K562 (cell line): ENCODE data around the gene PIP5K1B. TPM values are rescaled to one million over a fixed set of nuclear protein-coding genes. Genes with fewer than 3 reads are reported as not detected.

Experiments used
- ATF7 ChIP-seq: fragments of 450-650 bp; IDR thresholded peaks from 2 replicates; pipeline ENCODE4 v1.7.1; 2014; ENCODE audit warnings: mild to moderate bottlenecking, moderate library complexity
- FOXA3 ChIP-seq, 2 experiments: fragments of 450-650 bp in 1 of 2; sonication (generic) in 1 of 2; formaldehyde crosslinking; IDR thresholded peaks in 1 of 2; conservative IDR thresholded peaks in 1 of 2; 2 replicates each; pipeline versions ENCODE4 v1.4.0 to v1.8.0; 2020 to 2022; ENCODE audit warnings: mild to moderate bottlenecking in 2 of 2, missing genetic modification reagents in 1 of 2
- KAT7 ChIP-seq: sonication (generic); formaldehyde crosslinking; IDR thresholded peaks from 2 replicates; pipeline ENCODE4 v1.8.0; 2022; ENCODE audit warnings: missing genetic modification reagents, mild to moderate bottlenecking, borderline replicate concordance
- NCOA2 ChIP-seq, 2 experiments: fragments of 450-650 bp; IDR thresholded peaks; 2 replicates each; pipeline ENCODE4 v1.6.1; 2018; ENCODE audit warnings: mild to moderate bottlenecking in 2 of 2, moderate library complexity in 1 of 2; ENCODE audit not compliant: partially characterized antibody in 2 of 2
- NEUROD1 ChIP-seq: fragments of 150-350 bp; IDR thresholded peaks from 2 replicates; pipeline ENCODE4 v1.6.1; 2014; ENCODE audit warnings: borderline replicate concordance, low read length, low read depth; ENCODE audit not compliant: partially characterized antibody
- NR2C1 ChIP-seq, 2 experiments: fragments of 450-650 bp; IDR thresholded peaks; 2 replicates each; pipeline ENCODE4 v1.6.1; 2017; ENCODE audit warnings: mild to moderate bottlenecking in 2 of 2, antibody characterized with exemption in 1 of 2, inconsistent platforms in 1 of 2, missing compliant biosample characterization in 1 of 2, missing genetic modification characterization in 1 of 2
- STAG1 ChIP-seq: sonication (generic); formaldehyde crosslinking; IDR thresholded peaks from 2 replicates; pipeline ENCODE4 v1.5.0; 2020; ENCODE audit warnings: missing genetic modification reagents, borderline replicate concordance
- TCF7 ChIP-seq: sonication (generic); IDR thresholded peaks from 2 replicates; pipeline ENCODE4 v1.6.1; 2016; ENCODE audit warnings: antibody characterized with exemption, borderline replicate concordance
- YBX1 ChIP-seq: fragments of 450-650 bp; IDR thresholded peaks from 2 replicates; pipeline ENCODE4 v1.7.1; 2016; ENCODE audit warnings: mild to moderate bottlenecking
- ZNF253 ChIP-seq: fragments of 250-450 bp; sonication (Bioruptor Pico); conservative IDR thresholded peaks from 2 replicates; pipeline ENCODE4 v1.6.1; 2021; ENCODE audit warnings: mild to moderate bottlenecking
- ZNF384 ChIP-seq: IDR thresholded peaks from 2 replicates; pipeline ENCODE4 v1.6.1; 2012; ENCODE audit warnings: low read depth, low read length, improper control_type of control experiment
- ZNF41 ChIP-seq: fragments of 250-450 bp; sonication (Bioruptor Pico); conservative IDR thresholded peaks from 2 replicates; pipeline ENCODE4 v1.4.0; 2020; ENCODE audit warnings: mild to moderate bottlenecking
- ZNF431 ChIP-seq: sonication (generic); formaldehyde crosslinking; IDR thresholded peaks from 2 replicates; pipeline ENCODE4 v1.8.0; 2022; ENCODE audit warnings: mild to moderate bottlenecking, missing genetic modification reagents
- ZNF79 ChIP-seq: fragments of 250-450 bp; sonication (Bioruptor Pico); IDR thresholded peaks from 2 replicates; pipeline ENCODE4 v1.4.0; 2020; ENCODE audit warnings: low read depth, mild to moderate bottlenecking, moderate library complexity
- polyA plus RNA-seq, 8 experiments: library from polyadenylated mRNA; depleted of rRNA in 4 of 8; stranded (reverse) in 5 of 8; unstranded in 3 of 8; fragments of >200 nt; fragmentation: Nextera tagmentation in 2 of 8; fragmentation: Illumina TruSeq in 1 of 8; extraction: Ambion mirVana in 2 of 8; extraction: Trizol in 1 of 8; gene quantifications; 2 replicates each; pipeline versions ENCODE4 v1.2.1 to v1.2.3, GENCODE V29; 2011 to 2014; ENCODE audit warnings: inconsistent platforms in 1 of 8, missing spikeins in 1 of 8
- total RNA-seq, 7 experiments: library from RNA; depleted of rRNA in 6 of 7; stranded (reverse); fragments of >200 nt in 6 of 7; fragmentation: Illumina TruSeq in 2 of 7; extraction: Trizol in 2 of 7; gene quantifications; 2 replicates each; pipeline versions ENCODE4 v1.2.1 to v1.2.3, GENCODE V29; 2011 to 2021; ENCODE audit warnings: low replicate concordance in 1 of 7
- TF ChIP-seq, protein P1 (sequence below): fragments of 150-350 bp; IDR thresholded peaks from 2 replicates; pipeline ENCODE4 v1.6.1; 2014; ENCODE audit warnings: low read depth, mild to moderate bottlenecking, low read length, borderline replicate concordance
- TF ChIP-seq, protein P2 (sequence below): fragments of 450-650 bp; formaldehyde crosslinking; IDR thresholded peaks from 2 replicates; pipeline ENCODE4 v1.4.0; 2020; ENCODE audit warnings: mild to moderate bottlenecking, moderate library complexity

The PIP5K1B gene
- total and polyA plus RNA-seq, 9 of the 15 experiments (the other 6 are each of a cell fraction or from before 2014, with no cell fraction given) = 3.1 to 12.9 (median 7.4) TPM

GRCh38 chr9:68817079-68817875 lies 112.2 kb downstream of the PIP5K1B start (continued):
- TF ChIP-seq FOXA3 (CRISPR knock-in tag; conservative IDR thresholded peaks at IDR 0.05 in 1 of 2, IDR thresholded peaks at IDR 0.05 in 1 of 2) (no peak), ZNF79 (no peak), STAG1 (CRISPR knock-in tag) (no peak), TCF7 (no peak), ZNF41 (CRISPR knock-in tag) (no peak), NCOA2 (IDR thresholded peaks at IDR 0.05; ENCODE audit: partially characterized antibody in 2 of 2) (no peak), KAT7 (CRISPR knock-in tag) (no peak), ZNF253 (CRISPR knock-in tag) (no peak), YBX1 (no peak), ZNF384 (peak; percentile 55; the same call in 1 of the 2 replicates), NEUROD1 (no peak), NR2C1 (IDR thresholded peaks at IDR 0.05) (no peak), NR2C1 (tag; IDR thresholded peaks at IDR 0.05) (peak; percentile 66; the same call in 1 of the 2 replicates), ATF7 (no peak), ZNF431 (CRISPR knock-in tag) (no peak)
- TF ChIP-seq, protein P1, sequence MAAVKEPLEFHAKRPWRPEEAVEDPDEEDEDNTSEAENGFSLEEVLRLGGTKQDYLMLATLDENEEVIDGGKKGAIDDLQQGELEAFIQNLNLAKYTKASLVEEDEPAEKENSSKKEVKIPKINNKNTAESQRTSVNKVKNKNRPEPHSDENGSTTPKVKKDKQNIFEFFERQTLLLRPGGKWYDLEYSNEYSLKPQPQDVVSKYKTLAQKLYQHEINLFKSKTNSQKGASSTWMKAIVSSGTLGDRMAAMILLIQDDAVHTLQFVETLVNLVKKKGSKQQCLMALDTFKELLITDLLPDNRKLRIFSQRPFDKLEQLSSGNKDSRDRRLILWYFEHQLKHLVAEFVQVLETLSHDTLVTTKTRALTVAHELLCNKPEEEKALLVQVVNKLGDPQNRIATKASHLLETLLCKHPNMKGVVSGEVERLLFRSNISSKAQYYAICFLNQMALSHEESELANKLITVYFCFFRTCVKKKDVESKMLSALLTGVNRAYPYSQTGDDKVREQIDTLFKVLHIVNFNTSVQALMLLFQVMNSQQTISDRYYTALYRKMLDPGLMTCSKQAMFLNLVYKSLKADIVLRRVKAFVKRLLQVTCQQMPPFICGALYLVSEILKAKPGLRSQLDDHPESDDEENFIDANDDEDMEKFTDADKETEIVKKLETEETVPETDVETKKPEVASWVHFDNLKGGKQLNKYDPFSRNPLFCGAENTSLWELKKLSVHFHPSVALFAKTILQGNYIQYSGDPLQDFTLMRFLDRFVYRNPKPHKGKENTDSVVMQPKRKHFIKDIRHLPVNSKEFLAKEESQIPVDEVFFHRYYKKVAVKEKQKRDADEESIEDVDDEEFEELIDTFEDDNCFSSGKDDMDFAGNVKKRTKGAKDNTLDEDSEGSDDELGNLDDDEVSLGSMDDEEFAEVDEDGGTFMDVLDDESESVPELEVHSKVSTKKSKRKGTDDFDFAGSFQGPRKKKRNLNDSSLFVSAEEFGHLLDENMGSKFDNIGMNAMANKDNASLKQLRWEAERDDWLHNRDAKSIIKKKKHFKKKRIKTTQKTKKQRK = no peak
- TF ChIP-seq, protein P2, sequence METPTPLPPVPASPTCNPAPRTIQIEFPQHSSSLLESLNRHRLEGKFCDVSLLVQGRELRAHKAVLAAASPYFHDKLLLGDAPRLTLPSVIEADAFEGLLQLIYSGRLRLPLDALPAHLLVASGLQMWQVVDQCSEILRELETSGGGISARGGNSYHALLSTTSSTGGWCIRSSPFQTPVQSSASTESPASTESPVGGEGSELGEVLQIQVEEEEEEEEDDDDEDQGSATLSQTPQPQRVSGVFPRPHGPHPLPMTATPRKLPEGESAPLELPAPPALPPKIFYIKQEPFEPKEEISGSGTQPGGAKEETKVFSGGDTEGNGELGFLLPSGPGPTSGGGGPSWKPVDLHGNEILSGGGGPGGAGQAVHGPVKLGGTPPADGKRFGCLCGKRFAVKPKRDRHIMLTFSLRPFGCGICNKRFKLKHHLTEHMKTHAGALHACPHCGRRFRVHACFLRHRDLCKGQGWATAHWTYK (CRISPR knock-in tag) = no peak
